Stimulated activated effector memory CD8-positive, alpha-beta T cell treated with anti-CD3 and anti-CD28 coated beads, Interleukin-12 subunit alpha, Interleukin-12 subunit beta, amount 100 ng/mL, for 72 hours (primary cell): Measurements from ENCODE around the gene SNAPC3.

Experiments
- ATAC-seq: fragments of 150-1000 bp; cut with Tn5 transposase; 2 replicates; pipeline ENCODE4 v1.10.0; 2021
- DNase-seq, 2 donors: peaks; one replicate each; pipeline ENCODE4 v3.0.0; 2021 to 2022; ENCODE audit warnings: low spot score in 2 of 2
- H3K27ac Mint-ChIP-seq: one replicate; pipeline ENCODE4 v1.8.0; 2022; ENCODE audit warnings: mild to moderate bottlenecking, mixed read lengths
- H3K36me3 Mint-ChIP-seq: one replicate; pipeline ENCODE4 v1.8.0; 2022; ENCODE audit warnings: mild to moderate bottlenecking, mixed read lengths
- H3K4me1 Mint-ChIP-seq: one replicate; pipeline ENCODE4 v1.8.0; 2022; ENCODE audit warnings: mixed read lengths
- H3K4me3 Mint-ChIP-seq: one replicate; pipeline ENCODE4 v1.8.0; 2022; ENCODE audit warnings: mild to moderate bottlenecking, mixed read lengths
- H3K9me3 Mint-ChIP-seq: one replicate; pipeline ENCODE4 v1.8.0; 2022; ENCODE audit warnings: mixed read lengths

SNAPC3 gene

DNA sequence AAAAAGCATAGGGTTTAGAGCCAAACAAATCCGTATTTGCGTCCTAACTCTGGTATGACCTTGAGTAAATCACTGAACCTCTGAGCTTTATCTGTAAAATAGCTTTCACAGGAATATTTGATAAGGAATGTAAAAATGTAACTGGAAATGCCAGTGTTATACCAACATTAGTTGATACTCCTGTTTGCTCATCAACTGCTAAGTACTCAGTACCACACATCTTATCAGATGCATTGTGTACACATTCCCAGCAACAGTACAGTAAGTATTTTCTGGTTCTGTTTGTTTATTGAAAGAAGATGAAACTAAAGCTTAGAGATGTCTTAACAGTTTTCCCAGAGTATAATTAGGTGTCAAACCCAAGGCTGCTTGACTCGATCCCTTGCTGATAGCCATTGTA, 21.5 kb downstream of the SNAPC3 start:
- Mint-ChIP-seq H3K4me1 (peaks cover 6% of the 10 kb centered on the region), H3K27ac (no peak overlapping the region), H3K4me3 (no peak overlapping the region), H3K9me3 (no peaks in the 10 kb centered on the region), H3K36me3 (peaks cover 93% of the 10 kb centered on the region)
- ATAC-seq (no peak), DNase-seq (no peak)

DNA sequence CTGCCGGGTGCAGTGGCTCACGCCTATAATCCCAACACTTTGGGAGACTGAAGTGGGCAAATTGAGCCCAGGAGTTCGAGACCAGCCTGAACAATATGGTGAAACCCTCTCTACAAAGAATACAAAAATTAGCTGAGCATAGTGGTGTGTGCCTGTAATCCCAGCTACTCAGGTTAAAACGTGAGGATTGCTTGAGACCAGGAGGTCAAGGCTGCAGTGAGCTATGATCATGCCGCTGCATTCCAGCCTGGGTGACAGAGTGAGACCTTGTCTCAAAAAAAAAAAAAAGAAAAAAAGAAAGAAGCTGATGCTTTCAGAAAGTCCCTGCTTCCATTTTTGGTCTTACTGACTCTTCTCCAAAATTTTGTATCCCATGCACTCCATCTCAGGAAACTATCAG, 31.3 kb downstream of the SNAPC3 start:
- no peaks in the 10 kb centered on the region for H3K9me3 Mint-ChIP-seq
- ATAC-seq (no peak), DNase-seq (no peak)
- no peaks in the 10 kb centered on the region for H3K4me1 Mint-ChIP-seq
- peaks cover 100% of the 10 kb centered on the region for H3K36me3 Mint-ChIP-seq
- H3K27ac Mint-ChIP-seq, result peak overlapping the region; percentile 71
- H3K4me3 Mint-ChIP-seq, result no peak overlapping the region

DNA sequence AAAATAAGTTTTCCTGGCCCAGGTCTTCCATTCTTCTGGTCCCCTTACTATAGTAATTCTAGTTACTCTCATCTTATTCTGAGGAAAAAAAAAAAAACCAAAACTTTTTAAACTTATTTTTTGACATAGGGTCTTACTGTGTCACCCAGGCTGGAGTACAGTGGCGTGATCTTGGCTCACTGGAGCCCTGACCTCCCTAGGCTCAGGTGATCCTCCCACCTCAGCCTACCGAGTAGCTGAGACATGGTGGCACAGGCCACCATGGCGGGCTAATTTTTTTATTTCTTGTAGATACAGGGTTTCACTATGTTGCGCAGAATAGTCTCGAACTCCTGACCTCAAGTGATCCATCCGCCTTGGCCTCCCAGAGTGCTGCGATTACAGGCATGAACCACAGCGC, 38.4 kb downstream of the SNAPC3 start:
- H3K4me1 Mint-ChIP-seq, result no peaks in the 10 kb centered on the region
- DNase-seq (no peak), ATAC-seq (no peak)
- H3K9me3 Mint-ChIP-seq, result no peaks in the 10 kb centered on the region
- H3K36me3 Mint-ChIP-seq, result peaks cover 100% of the 10 kb centered on the region
- peak overlapping the region; percentile 26 for H3K27ac Mint-ChIP-seq
- no peak overlapping the region for H3K4me3 Mint-ChIP-seq

DNA sequence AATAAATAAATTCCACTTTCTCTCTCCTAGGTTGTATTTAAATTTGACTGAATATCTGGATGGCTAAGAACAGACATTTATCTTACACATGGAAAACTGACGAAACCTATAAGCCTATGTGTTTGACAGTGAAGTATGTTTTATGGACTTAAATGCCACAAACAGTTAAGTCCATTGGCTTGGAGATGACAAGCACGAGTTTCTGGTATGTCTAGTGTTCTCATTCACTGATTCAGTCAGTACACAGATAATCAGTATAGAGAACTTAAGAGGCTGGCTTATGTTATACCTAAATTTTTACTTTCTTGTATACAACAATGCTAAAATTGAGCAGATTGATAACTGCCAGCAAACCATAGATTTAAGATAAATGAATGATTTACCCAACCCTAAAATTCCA, 38.9 kb downstream of the SNAPC3 start:
- Mint-ChIP-seq H3K4me3 (no peak overlapping the region), H3K4me1 (no peaks in the 10 kb centered on the region), H3K36me3 (peaks cover 100% of the 10 kb centered on the region), H3K9me3 (no peaks in the 10 kb centered on the region), H3K27ac (peak overlapping the region; percentile 26)
- no peak for DNase-seq
- no peak for ATAC-seq

DNA sequence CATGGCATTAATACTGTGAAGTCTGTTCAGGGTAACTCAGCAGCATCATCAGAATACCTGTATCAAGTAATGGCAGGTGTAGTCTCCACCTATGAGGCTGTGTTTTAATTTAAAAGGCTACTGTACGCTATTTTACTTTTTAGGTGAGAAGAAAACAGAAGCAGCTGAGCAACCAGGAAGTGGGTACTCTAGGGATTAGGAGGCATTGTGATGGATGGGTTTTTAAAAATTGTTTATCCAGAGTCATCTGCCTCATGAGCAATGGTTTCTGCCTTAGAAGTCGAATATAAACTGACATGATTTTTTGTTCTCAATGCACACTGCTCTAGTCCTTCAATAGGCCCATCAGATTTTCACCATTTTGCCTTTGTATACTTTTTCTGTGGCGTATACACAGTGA, 45.5 kb downstream of the SNAPC3 start:
- no peak for ATAC-seq
- H3K4me3 Mint-ChIP-seq, result no peak overlapping the region
- H3K36me3 Mint-ChIP-seq, result peaks cover 100% of the 10 kb centered on the region

DNA sequence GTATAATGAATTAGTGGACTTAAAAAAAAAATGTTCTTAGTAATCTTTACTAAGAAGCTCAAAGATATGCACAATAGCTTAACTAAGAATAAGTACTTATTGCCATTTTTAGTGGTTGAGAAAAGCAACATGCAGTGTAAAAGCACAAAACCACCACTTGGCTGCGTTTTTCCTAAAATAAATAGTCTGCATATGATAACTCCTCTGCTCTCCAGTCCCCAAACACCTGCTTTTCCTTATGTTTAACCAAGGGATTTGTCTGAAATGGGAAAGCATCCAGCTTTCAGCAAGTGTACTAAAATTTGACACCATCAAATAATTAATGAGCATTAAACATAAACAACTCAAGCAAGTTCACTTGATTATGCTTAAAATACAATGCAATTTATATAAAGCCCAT, 46.7 kb downstream of the SNAPC3 start:
- no peak for DNase-seq
- Mint-ChIP-seq H3K27ac (peak overlapping the region; percentile 26), H3K9me3 (no peaks in the 10 kb centered on the region), H3K4me1 (no peaks in the 10 kb centered on the region), H3K4me3 (no peak overlapping the region), H3K36me3 (peaks cover 100% of the 10 kb centered on the region)
- ATAC-seq, result no peak

More for the DNA sequence above, 45.5 kb downstream of the SNAPC3 start:
- H3K4me1 Mint-ChIP-seq, result no peaks in the 10 kb centered on the region
- DNase-seq, result no peak
- no peaks in the 10 kb centered on the region for H3K9me3 Mint-ChIP-seq
- peak overlapping the region; percentile 13 for H3K27ac Mint-ChIP-seq

DNA sequence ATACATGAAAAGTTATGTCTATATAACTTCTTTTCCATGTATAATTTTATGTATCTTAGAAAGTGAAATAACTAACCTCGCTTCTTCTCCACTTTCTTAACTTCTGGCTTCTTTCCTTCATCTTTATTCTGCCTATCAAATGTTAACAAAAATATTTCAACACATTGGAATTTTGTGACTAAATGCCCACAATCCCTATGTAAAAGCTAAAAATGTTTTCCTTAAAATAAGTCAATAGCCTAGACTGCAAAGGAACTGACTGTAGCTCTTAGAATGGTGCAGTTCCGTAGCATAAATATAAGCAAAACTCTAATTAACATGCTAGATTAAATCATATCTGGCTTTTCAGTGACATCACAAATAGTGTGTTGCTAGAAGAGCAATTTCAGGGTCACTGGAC, 47.2 kb downstream of the SNAPC3 start:
- no peak overlapping the region for H3K4me3 Mint-ChIP-seq
- no peaks in the 10 kb centered on the region for H3K4me1 Mint-ChIP-seq
- H3K36me3 Mint-ChIP-seq, result peaks cover 100% of the 10 kb centered on the region
- DNase-seq (no peak), ATAC-seq (no peak)
- peak overlapping the region; percentile 26 for H3K27ac Mint-ChIP-seq
- no peaks in the 10 kb centered on the region for H3K9me3 Mint-ChIP-seq

DNA sequence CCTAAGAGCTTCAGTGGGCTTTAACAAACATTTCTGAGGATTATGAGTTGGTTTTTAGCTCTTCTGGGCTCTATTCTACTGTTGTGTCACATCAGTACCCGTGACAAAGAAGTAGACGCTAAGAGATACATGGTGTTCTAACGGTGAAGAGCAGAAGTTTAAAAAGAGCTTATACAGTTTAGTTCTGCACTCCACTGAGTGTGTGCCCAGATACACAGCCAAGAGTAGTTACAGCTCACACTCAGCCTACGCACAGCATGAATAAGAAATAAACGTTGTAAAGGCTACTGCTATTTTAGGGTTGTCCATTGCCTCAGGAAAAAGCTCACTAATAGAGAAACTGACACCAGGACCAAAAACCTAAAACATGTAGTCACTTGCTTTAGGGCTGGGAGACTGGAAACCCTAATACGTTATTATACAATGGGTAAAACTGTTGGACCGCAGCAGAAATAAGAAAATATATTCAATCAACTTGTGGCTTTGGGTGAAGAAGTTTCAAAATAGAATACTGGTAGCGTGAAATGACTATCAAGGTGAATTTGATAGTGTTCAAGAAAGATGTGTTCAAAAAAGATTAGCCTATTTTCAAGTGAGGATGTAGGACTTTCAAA, 53.4 kb downstream of the SNAPC3 start:
- DNase-seq (no peak), ATAC-seq (no peak)
- H3K9me3 Mint-ChIP-seq, result no peaks in the 10 kb centered on the region
- no peak overlapping the region for H3K4me3 Mint-ChIP-seq
- H3K36me3 Mint-ChIP-seq, result peaks cover 98% of the 10 kb centered on the region
- H3K27ac Mint-ChIP-seq, result no peak overlapping the region
- peaks cover 6% of the 10 kb centered on the region for H3K4me1 Mint-ChIP-seq

DNA sequence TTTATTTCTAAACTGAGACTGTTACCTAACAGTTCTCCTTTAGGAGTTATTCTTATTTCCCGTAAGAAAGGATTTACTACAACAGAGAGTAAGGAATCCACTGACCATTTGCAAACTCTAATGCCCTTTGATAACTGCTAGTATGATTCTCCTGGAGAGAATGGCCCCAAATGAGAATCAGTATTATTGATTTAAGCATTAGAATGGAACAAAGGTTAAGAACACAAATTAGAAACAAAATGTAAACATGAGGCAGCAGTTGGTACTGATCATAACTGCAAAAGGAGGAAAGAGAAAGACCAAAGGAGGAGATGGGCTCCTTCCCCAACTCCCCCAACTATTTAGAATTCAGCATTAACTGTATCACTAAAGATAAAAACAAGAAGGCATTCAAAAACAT, 57.4 kb downstream of the SNAPC3 start:
- Mint-ChIP-seq H3K27ac (no peak overlapping the region), H3K4me3 (no peak overlapping the region), H3K36me3 (peaks cover 87% of the 10 kb centered on the region)

DNA sequence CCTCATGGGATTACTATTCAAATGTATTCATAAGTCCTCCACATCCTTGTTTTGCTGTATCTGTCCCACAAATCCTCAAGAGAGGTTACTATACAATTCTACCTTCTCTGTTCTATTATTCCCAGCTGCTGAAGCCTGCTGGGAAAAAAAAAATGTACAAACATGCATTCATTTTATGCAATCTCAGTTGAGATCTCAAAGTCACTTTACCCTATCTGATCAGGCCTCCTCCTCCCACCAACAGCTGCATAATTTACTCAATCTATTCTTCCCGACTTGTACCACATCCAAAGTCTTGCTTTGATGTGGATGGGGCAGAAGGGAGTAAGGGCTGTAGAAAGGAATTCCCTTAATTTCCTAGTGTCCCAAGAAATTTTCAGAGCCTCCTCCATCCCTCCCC, 59.5 kb downstream of the SNAPC3 start:
- peaks cover 29% of the 10 kb centered on the region for H3K4me1 Mint-ChIP-seq
- ATAC-seq (no peak), DNase-seq (no peak)
- H3K4me3 Mint-ChIP-seq, result no peak overlapping the region
- H3K36me3 Mint-ChIP-seq, result peaks cover 87% of the 10 kb centered on the region
- no peaks in the 10 kb centered on the region for H3K9me3 Mint-ChIP-seq
- peak overlapping the region; percentile 8 for H3K27ac Mint-ChIP-seq

More for the DNA sequence above, 57.4 kb downstream of the SNAPC3 start:
- ATAC-seq, result no peak
- DNase-seq, result no peak
- no peaks in the 10 kb centered on the region for H3K9me3 Mint-ChIP-seq
- H3K4me1 Mint-ChIP-seq, result peaks cover 23% of the 10 kb centered on the region

DNA sequence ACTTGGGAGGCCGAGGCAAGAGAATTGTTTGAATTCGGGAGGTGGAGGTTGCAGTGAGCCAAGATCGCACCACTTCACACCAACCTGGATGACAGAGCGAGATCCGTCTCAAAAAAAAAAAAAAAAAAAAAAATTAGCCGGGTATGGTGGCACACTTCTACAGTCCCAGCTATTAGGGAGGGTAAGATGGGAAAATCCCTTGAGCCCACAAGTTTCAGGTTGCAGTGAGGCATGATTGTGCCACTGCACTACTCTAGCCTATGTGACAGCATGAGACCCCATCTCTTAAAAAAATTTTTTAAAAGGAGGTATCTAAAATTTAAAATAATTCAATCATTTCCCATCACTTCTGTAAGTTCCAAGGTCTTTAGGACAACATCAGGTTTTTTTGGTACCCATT, 62.1 kb downstream of the SNAPC3 start:
- Mint-ChIP-seq H3K9me3 (no peaks in the 10 kb centered on the region), H3K4me1 (peaks cover 28% of the 10 kb centered on the region), H3K4me3 (no peak overlapping the region), H3K36me3 (peaks cover 87% of the 10 kb centered on the region), H3K27ac (no peak overlapping the region)
- ATAC-seq (peak; percentile 44), DNase-seq (no peak)

DNA sequence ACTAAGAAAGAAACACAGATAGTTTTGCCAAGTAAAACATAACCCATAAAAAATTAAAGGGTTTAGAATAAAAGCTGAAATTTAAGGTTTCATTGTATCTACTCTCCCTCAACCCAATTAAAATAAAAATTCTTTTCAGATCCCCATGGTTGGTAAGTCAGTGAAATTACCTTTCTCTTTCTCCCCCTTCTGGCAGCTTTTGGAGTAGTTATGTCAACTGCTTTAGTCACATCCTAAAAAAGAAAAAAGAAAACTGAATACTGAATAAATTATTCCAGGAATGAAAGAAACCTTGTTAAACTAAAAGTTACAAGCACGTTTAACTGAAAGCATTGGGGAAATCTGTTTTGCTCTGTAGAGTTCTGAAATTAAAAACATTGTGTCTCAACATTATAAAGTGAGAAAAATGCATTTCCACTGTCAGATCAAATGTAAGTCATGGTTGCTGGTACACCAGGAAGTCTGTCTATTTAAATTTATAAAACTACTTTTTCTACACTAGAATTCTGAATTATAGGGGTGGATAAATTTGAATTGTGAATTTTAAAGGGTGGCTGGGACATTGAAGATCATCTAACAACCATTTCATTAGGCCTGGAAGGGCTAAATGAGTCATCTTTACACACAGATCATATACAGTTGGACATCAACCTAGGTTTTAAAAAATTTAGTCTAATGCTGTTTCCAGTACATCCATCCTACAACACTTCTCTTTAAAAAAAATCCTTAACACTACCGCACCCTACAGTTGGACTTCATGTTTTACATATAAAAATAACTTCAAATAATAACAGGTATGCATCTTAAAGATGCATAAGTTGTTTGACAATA, 63.4 kb downstream of the SNAPC3 start:
- Mint-ChIP-seq H3K9me3 (no peaks in the 10 kb centered on the region), H3K4me1 (peaks cover 23% of the 10 kb centered on the region), H3K27ac (peak overlapping the region; percentile 64), H3K36me3 (peaks cover 88% of the 10 kb centered on the region), H3K4me3 (no peak overlapping the region)
- no peak for ATAC-seq
- no peak for DNase-seq

DNA sequence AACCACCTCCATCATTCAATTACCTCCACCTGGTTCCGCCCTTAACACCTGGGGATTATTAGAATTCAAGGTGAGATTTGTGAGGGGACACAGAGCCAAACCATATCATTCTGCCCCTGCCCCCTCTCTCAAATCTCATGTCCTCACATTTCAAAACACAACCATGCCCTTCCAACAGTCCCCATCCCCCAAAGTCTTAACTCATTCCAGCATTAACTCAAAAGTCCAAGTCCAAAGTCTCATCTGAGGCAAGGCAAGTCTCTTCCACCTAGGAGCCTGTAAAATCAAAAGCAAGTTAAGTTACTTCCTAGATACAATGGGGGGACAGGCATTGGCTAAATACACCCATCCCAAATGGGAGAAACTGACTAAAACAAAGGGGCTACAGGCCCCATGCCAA, 69.3 kb downstream of the SNAPC3 start:
- Mint-ChIP-seq H3K27ac (peak overlapping the region; percentile 6), H3K36me3 (peaks cover 77% of the 10 kb centered on the region), H3K4me3 (no peak overlapping the region), H3K9me3 (no peaks in the 10 kb centered on the region), H3K4me1 (peaks cover 29% of the 10 kb centered on the region)
- no peak for ATAC-seq
- DNase-seq, result no peak

DNA sequence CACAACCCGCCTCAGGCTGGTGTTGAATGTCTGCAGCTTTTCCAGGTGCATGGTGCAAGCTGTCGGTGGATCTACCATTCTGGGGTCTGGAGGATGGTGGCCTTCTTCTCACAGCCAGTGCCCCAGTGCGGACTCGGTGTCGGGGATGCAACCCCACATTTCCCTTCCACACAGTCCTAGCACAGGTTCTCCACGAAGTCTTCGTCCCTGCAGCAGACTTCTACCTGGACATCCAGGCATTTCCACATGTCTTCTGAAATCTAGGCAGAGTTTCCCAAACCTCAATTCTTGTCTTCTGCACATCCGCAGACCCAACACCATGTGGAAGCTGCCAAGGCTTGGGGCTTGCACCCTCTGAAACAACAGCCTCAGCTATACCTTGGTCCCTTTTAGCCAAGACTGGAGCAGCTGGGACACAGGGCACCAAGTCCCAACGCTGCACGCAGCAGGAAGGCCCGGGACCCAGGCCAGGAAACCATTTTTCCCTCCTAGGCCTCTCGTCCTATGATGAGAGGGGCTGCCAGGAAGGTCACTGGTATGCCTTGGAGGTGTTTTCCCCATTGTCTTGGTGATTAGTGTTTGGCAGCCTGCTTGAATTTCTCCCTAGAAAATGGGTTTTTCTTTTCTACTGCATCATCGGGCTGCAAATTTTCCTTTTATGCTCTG, 69.9 kb downstream of the SNAPC3 start:
- H3K27ac Mint-ChIP-seq, result peak overlapping the region; percentile 51
- no peak for ATAC-seq

DNA sequence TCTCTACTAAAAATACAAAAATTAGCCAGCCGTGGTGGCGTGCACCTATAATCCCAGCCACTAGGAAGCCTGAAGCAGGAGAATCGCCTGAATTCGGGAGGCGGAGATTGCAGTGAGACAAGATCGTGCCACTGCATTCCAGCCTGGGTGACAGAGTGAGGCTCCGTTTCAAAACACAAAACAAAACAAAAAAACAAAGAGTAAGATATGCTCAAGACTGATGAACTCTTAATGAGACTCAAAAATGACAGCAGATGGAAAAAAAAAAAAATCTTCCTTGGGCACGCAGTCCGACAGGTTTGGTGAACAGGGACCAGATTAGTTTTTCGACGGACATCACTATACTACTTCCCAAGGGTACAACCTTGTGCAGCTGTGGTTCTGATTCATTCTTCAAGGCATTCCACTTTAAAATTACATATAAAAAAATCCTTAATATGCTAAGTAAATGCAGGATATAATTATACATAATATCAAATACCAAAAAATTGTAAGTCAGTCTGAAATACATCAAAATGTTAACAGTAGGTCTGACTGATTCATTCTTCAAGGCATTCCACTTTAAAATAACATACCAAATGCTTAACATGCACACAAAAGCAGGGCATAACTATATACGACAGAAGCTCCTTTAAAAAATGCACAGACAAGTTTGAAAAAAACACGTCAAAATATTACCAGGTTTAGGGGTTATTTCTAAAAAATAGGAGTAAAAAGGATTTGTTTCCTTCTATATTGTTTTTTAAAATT, 75.7 kb downstream of the SNAPC3 start:
- Mint-ChIP-seq H3K36me3 (peaks cover 83% of the 10 kb centered on the region), H3K4me1 (peaks cover 33% of the 10 kb centered on the region), H3K27ac (no peak overlapping the region)

More for the DNA sequence above, 69.9 kb downstream of the SNAPC3 start:
- peaks cover 77% of the 10 kb centered on the region for H3K36me3 Mint-ChIP-seq
- DNase-seq, result no peak
- H3K4me1 Mint-ChIP-seq, result peaks cover 29% of the 10 kb centered on the region
- no peaks in the 10 kb centered on the region for H3K9me3 Mint-ChIP-seq
- H3K4me3 Mint-ChIP-seq, result no peak overlapping the region

More for the DNA sequence above, 75.7 kb downstream of the SNAPC3 start:
- H3K4me3 Mint-ChIP-seq, result no peak overlapping the region
- DNase-seq (no peak), ATAC-seq (no peak)
- H3K9me3 Mint-ChIP-seq, result no peaks in the 10 kb centered on the region
